ENCODE data around the gene LRG1. TPM values are rescaled to one million over a fixed set of nuclear protein-coding genes. Genes with fewer than 3 reads are reported as not detected.
"Not testable (repeated sequence)": the region's sequence is repeated elsewhere in the genome, so short reads cannot be mapped to it uniquely, and the experiment has no call there.

LRG1 gene
- total and polyA plus RNA-seq, 2 of the 13 experiments (the other 11 are each of a cell fraction or from before 2014, with no cell fraction given): 12.0 to 39.3 TPM

DNA sequence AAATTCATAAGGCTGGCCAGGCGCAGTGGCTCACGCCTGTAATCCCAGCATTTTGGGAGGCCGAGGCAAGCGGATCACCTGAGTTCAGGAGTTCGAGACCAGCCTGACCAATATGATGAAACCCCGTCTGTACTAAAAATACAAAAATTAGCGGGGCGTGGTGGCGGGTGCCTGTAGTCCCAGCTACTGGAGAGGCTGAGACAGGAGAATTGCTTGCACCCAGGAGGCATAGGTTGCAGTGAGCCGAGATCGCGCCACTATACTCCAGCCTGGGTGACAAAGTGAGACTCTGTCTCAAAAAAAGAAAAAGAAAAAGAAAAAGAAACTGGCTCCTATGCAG, 1.9 kb upstream of the LRG1 start:
- FAIRE-seq; intact Hi-C loops (cut with micrococcal nuclease; ENCODE audit: unreplicated experiment); CTCF ChIA-PET (ENCODE audit: low intra/inter-chr PET ratio, low total read pairs); H4K20me1 ChIP-seq (ENCODE audit: insufficient read depth, low read length); H3K4me3 ChIP-seq (replicated peaks in 1 of 3; ENCODE audit: insufficient read depth in 1 of 3, low read depth in 2 of 3, low read length in 3 of 3); H3K36me3 ChIP-seq (replicated peaks in 1 of 2; ENCODE audit: control insufficient read depth in 1 of 2, insufficient read depth in 2 of 2, low read length in 2 of 2); H3K9ac ChIP-seq (ENCODE audit: insufficient read depth, low read depth, low read length); ATAC-seq; POLR2A ChIA-PET; H3K4me2 ChIP-seq (ENCODE audit: low read depth, low read length); H3K79me2 ChIP-seq (ENCODE audit: insufficient read depth, low read length); BruUV-seq (replicated peaks); DNase-seq (ENCODE audit: low spot score); H3K27me3 ChIP-seq (ENCODE audit: control insufficient read depth in 1 of 2, insufficient read depth in 2 of 2, low read length in 2 of 2); H3K9me3 ChIP-seq (ENCODE audit: low read length); H2AFZ ChIP-seq (ENCODE audit: low read length); in situ Hi-C loops (cut with HindIII; ENCODE audit: extremely low pct_ligation_motif_present, low pct_unique_long_range_greater_than_20kb): not testable (repeated sequence)
- Histone ChIP-seq H3K27ac (ENCODE audit: extremely low read length, insufficient read depth, low read length) (peak overlapping the region; percentile 61), H3K4me1 (ENCODE audit: insufficient read depth, low read length) (peaks cover 51% of the 10 kb centered on the region)
- WGBS (ENCODE audit: low lambda C conversion rate): 90% methylated on average over 12 of the region's 12 CpGs
- TF ChIP-seq, protein P1, sequence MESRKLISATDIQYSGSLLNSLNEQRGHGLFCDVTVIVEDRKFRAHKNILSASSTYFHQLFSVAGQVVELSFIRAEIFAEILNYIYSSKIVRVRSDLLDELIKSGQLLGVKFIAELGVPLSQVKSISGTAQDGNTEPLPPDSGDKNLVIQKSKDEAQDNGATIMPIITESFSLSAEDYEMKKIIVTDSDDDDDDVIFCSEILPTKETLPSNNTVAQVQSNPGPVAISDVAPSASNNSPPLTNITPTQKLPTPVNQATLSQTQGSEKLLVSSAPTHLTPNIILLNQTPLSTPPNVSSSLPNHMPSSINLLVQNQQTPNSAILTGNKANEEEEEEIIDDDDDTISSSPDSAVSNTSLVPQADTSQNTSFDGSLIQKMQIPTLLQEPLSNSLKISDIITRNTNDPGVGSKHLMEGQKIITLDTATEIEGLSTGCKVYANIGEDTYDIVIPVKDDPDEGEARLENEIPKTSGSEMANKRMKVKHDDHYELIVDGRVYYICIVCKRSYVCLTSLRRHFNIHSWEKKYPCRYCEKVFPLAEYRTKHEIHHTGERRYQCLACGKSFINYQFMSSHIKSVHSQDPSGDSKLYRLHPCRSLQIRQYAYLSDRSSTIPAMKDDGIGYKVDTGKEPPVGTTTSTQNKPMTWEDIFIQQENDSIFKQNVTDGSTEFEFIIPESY (CRISPR knock-in tag; IDR thresholded peaks at IDR 0.05): peak; percentile 84; the same call in 1 of the 2 replicates

DNA sequence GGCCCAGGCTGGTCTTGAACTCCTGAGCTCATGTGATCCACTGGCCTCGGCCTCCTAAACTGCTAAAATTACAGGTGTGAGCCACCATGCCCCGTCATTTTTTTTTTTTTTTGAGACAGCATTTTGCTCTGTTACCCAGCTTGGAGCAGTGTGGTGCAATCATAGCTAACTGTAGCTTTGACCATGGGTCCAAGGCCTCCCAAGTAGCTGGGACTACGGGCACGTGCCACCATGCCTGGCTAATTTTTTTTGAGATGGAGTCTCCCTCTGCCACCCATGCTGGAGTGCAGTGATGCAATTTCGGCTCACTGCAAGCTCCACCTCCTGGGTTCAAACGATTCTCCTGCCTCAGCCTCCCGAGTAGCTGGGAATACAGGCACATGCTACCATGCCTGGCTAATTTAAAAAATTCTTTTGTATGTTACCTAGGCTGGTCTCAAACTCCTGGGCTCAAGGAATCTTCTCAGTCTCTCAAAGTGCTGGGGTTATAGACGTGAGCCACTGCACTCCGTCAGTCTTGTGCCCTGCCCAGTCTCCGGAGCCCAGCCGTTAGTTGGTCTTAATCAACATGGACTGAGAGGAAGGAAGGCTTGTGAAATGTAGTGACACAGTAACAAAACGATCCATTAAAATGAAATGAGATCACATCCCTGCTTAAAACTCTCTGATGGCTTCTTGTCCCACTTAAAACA, 1.4 kb upstream of the LRG1 start:
- in situ Hi-C loops (cut with HindIII; ENCODE audit: extremely low pct_ligation_motif_present, low pct_unique_long_range_greater_than_20kb) (no loop called here), intact Hi-C loops (cut with micrococcal nuclease; ENCODE audit: unreplicated experiment) (no loop called here)
- Histone ChIP-seq H3K9me3 (ENCODE audit: low read length) (no peaks in the 10 kb centered on the region), H3K4me3 (replicated peaks in 1 of 3; ENCODE audit: insufficient read depth in 1 of 3, low read depth in 2 of 3, low read length in 3 of 3) (no peak overlapping the region), H3K9ac (ENCODE audit: insufficient read depth, low read depth, low read length) (no peak overlapping the region; the same call in 1 of the 2 replicates), H4K20me1 (ENCODE audit: insufficient read depth, low read length) (no peaks in the 10 kb centered on the region), H3K36me3 (replicated peaks in 1 of 2; ENCODE audit: control insufficient read depth in 1 of 2, insufficient read depth in 2 of 2, low read length in 2 of 2) (peaks cover 0 to 1% of the 10 kb centered on the region in 2 experiments; a peak in 1 of 5 replicates), H3K27ac (ENCODE audit: extremely low read length, insufficient read depth, low read length) (peak overlapping the region; percentile 61), H3K79me2 (ENCODE audit: insufficient read depth, low read length) (peaks cover 5% of the 10 kb centered on the region), H2AFZ (ENCODE audit: low read length) (no peak overlapping the region), H3K4me1 (ENCODE audit: insufficient read depth, low read length) (peaks cover 56% of the 10 kb centered on the region), H3K4me2 (ENCODE audit: low read depth, low read length) (peak overlapping the region; percentile 81; the same call in 1 of the 2 replicates), H3K27me3 (ENCODE audit: control insufficient read depth in 1 of 2, insufficient read depth in 2 of 2, low read length in 2 of 2) (no peaks in the 10 kb centered on the region)
- ChIA-PET POLR2A (interaction anchor here (1.3 to 2.0 kb wide), 2 partner anchors 95 to 199 kb away, joined by 3 to 5 read pairs; partner anchors contain the start of gene MPND), CTCF (ENCODE audit: low intra/inter-chr PET ratio, low total read pairs) (no interaction called here)
- ATAC-seq (0 out of 3 replicates have a peak, but pooled peaks have one; percentile 2), FAIRE-seq (no peak), DNase-seq (ENCODE audit: low spot score) (no peak)
- BruUV-seq (replicated peaks): no TSS peak
- WGBS (ENCODE audit: low lambda C conversion rate): 36% methylated on average over 12 of the region's 12 CpGs
- TF ChIP-seq, protein P2, sequence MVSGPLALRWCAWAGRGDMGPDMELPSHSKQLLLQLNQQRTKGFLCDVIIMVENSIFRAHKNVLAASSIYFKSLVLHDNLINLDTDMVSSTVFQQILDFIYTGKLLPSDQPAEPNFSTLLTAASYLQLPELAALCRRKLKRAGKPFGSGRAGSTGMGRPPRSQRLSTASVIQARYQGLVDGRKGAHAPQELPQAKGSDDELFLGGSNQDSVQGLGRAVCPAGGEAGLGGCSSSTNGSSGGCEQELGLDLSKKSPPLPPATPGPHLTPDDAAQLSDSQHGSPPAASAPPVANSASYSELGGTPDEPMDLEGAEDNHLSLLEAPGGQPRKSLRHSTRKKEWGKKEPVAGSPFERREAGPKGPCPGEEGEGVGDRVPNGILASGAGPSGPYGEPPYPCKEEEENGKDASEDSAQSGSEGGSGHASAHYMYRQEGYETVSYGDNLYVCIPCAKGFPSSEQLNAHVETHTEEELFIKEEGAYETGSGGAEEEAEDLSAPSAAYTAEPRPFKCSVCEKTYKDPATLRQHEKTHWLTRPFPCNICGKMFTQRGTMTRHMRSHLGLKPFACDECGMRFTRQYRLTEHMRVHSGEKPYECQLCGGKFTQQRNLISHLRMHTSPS (CRISPR knock-in tag; IDR thresholded peaks at IDR 0.05; ENCODE audit: low read depth): 0 out of 2 replicates have a peak, but pooled peaks have one; percentile 44
- TF ChIP-seq ZNF883 (CRISPR knock-in tag; IDR thresholded peaks at IDR 0.05; ENCODE audit: not compliant biosample characterization) (peak; percentile 6), MTF1 (CRISPR knock-in tag; IDR thresholded peaks at IDR 0.05) (no peak), RBM22 (optimal IDR thresholded peaks at IDR 0.05; ENCODE audit: low read length) (no peak), RARA (CRISPR knock-in tag; IDR thresholded peaks at IDR 0.05) (peak; percentile 34; the same call in 1 of the 2 replicates)
- TF ChIP-seq, protein P3, sequence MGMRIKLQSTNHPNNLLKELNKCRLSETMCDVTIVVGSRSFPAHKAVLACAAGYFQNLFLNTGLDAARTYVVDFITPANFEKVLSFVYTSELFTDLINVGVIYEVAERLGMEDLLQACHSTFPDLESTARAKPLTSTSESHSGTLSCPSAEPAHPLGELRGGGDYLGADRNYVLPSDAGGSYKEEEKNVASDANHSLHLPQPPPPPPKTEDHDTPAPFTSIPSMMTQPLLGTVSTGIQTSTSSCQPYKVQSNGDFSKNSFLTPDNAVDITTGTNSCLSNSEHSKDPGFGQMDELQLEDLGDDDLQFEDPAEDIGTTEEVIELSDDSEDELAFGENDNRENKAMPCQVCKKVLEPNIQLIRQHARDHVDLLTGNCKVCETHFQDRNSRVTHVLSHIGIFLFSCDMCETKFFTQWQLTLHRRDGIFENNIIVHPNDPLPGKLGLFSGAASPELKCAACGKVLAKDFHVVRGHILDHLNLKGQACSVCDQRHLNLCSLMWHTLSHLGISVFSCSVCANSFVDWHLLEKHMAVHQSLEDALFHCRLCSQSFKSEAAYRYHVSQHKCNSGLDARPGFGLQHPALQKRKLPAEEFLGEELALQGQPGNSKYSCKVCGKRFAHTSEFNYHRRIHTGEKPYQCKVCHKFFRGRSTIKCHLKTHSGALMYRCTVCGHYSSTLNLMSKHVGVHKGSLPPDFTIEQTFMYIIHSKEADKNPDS (CRISPR knock-in tag; IDR thresholded peaks at IDR 0.05): no peak
- TF ChIP-seq, protein P4, sequence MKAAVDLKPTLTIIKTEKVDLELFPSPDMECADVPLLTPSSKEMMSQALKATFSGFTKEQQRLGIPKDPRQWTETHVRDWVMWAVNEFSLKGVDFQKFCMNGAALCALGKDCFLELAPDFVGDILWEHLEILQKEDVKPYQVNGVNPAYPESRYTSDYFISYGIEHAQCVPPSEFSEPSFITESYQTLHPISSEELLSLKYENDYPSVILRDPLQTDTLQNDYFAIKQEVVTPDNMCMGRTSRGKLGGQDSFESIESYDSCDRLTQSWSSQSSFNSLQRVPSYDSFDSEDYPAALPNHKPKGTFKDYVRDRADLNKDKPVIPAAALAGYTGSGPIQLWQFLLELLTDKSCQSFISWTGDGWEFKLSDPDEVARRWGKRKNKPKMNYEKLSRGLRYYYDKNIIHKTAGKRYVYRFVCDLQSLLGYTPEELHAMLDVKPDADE (CRISPR knock-in tag; IDR thresholded peaks at IDR 0.05): no peak
